Measurements from ENCODE around the gene CDH4. TPM values are rescaled to one million over a fixed set of nuclear protein-coding genes. Genes with fewer than 3 reads are reported as not detected.
"Not testable (repeated sequence)": the region's sequence is repeated elsewhere in the genome, so short reads cannot be mapped to it uniquely, and the experiment has no call there.

Gene CDH4
- total and polyA plus RNA-seq, 11 donors = 0.04 to 0.54 (median 0.08) TPM; not detected in 1

DNA sequence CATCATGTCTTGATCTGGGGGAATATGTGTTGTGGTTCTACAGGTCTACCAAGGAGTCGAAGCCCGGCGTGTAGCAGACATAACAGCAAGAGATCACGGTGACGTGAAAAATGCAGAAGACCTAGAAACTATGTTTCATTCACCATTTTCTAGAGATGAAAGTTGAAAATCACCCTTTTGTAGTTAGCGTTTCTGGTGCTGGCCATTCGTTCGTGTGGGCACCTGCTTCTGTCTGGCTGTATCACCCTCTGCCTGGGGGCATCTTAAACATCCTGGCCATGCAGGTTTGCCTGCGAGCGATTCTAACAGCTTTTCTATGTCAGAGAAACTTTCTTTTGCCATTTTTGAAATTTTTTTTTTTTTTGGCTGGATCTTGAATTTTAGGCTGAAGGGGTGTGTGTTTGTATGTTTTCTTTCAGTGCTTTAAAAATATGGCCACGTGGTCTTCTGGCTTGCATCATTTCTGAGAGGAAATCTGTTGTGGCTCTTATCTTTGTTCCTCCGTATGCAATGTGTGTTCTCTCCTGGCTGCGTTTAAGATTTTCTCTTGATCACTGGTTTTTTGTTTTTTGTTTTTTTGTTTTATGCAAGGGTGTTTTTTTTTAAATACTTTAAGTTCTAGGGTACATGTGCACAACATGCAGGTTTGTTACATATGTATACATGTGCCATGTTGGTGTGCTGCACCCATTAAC lies 226.7 kb downstream of the CDH4 start:
- 81 to 86% (median 85%) methylated on average over 13 of the region's 13 CpGs for WGBS, 4 donors
- no peak for ATAC-seq
- no peak for TF ChIP-seq POLR2A (IDR thresholded peaks at IDR 0.05)
- TF ChIP-seq, protein P1, sequence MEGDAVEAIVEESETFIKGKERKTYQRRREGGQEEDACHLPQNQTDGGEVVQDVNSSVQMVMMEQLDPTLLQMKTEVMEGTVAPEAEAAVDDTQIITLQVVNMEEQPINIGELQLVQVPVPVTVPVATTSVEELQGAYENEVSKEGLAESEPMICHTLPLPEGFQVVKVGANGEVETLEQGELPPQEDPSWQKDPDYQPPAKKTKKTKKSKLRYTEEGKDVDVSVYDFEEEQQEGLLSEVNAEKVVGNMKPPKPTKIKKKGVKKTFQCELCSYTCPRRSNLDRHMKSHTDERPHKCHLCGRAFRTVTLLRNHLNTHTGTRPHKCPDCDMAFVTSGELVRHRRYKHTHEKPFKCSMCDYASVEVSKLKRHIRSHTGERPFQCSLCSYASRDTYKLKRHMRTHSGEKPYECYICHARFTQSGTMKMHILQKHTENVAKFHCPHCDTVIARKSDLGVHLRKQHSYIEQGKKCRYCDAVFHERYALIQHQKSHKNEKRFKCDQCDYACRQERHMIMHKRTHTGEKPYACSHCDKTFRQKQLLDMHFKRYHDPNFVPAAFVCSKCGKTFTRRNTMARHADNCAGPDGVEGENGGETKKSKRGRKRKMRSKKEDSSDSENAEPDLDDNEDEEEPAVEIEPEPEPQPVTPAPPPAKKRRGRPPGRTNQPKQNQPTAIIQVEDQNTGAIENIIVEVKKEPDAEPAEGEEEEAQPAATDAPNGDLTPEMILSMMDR (IDR thresholded peaks at IDR 0.05) = no peak
- Histone ChIP-seq H3K4me1 (no peaks in the 10 kb centered on the region), H3K36me3 (no peaks in the 10 kb centered on the region), H3K9me3 (peaks cover 0 to 6% (median 0%) of the 10 kb centered on the region in 12 donors), H3K4me3 (no peak overlapping the region), H3K27ac (no peak overlapping the region), H3K27me3 (peaks cover 0 to 23% (median 0%) of the 10 kb centered on the region in 9 donors)
- no peak for DNase-seq
- intact Hi-C loops (cut with DNase I) = no loop called here

DNA sequence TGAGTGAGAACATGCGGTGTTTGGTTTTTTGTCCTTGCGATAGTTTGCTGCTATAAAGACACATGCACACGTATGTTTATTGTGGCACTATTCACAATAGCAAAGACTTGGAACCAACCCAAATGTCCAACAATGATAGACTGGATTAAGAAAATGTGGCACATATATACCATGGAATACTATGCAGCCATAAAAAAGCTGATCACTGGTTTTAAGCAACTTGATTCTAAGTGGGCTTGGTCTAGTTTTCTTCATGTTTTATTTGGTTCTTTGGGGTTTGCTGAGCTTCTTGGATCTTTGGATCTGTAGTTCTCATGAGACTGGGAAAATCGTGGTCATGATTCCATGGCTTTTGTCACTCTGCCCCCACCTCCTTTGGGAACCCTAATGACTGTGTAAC lies 227.4 kb downstream of the CDH4 start:
- H3K4me1 ChIP-seq; ATAC-seq; H3K36me3 ChIP-seq; intact Hi-C loops (cut with DNase I); H3K27ac ChIP-seq; DNase-seq; H3K9me3 ChIP-seq; H3K4me3 ChIP-seq: not testable (repeated sequence)
- 89 to 95% (median 93%) methylated on average over 4 of the region's 4 CpGs for WGBS, 4 donors
- H3K27me3 ChIP-seq = peaks cover 0 to 23% (median 0%) of the 10 kb centered on the region in 9 donors

DNA sequence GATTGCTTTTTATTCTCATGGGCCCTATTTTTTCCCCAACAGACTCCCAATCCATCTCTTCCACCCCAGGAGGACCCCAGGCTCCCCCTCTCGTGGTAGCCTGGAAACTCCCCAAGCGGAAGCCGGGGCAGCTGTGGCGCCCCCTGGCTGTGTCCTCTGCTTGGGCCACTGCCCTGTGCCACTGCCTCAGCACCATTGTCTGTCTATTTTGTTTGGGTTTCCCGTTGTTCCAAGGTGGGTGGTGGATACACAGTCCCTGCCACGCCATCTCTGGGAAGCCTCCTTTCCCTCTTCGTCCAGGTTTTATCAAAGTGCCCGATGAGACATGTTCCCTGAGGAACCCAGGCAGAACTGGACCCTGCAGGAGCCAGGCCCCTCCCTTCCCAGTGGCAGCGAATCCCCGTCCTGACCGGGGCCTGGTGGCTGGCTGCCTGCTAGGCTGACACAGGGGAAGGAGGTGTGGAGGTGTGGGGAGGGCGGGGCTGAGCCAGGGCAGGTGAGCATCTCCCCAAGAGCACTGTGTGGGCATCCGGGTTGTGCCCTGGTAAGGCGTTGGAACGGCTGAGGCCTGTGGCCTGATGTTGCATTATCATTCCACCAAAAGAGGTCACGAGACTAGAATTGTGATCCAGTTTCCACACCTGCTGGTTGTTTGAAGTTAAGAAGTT lies 228.2 kb downstream of the CDH4 start:
- Histone ChIP-seq H3K27me3 (peaks cover 0 to 23% (median 0%) of the 10 kb centered on the region in 9 donors), H3K9me3 (peaks cover 0 to 6% (median 0%) of the 10 kb centered on the region in 12 donors), H3K4me3 (no peak overlapping the region), H3K36me3 (no peaks in the 10 kb centered on the region), H3K27ac (no peak overlapping the region), H3K4me1 (no peaks in the 10 kb centered on the region)
- intact Hi-C loops (cut with DNase I) = loop anchor here in 1 of 10 donors (1.0 kb wide), 1 partner anchor 18 kb away; no protein-coding TSS in a partner anchor
- DNase-seq (no peak), ATAC-seq (no peak)
- no peak for TF ChIP-seq POLR2A (IDR thresholded peaks at IDR 0.05)
- TF ChIP-seq, protein P1 (IDR thresholded peaks at IDR 0.05) = no peak
- 83 to 88% (median 86%) methylated on average over 12 to 16 of the region's 16 CpGs for WGBS, 4 donors

DNA sequence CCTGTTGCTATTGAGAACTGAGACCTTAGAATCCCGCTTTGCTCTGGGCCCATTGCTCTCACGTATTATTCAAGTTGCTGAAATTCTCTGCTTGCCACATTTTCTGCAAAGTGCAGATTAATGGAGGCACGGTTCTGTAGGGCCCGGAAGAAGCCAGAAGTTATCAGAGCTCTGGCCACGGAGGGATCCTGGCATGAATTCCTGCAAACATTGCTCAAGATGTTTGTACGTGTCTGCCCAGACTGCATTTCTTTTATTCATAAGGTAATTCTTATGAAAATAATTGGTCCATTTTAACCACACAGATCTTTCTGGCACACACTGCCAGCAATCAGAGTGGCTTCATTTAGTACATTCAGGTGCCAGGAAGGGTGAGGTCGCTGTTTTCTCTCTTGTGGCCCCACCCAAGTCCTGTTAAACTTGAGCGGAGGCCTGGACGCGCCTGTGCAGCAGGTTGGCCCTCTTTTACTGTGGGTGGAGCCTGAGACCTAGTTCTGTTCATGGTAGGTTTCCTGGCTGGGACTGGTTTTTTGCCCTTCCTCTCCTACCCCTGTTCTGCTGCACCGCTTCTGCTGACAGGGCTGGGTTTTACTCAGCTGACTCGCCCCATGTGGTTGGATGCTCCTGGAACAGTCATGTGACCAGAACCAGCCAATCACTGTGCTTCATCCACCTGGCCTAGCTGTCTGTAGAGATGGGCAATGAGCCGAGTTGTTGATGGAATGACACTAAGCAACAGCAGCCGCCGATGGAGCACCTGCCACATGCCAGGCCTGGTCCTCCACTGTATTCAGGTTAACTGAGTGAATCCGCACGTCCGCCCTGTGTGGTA lies 230.2 kb downstream of the CDH4 start:
- H3K9me3 ChIP-seq = peaks cover 0 to 6% (median 0%) of the 10 kb centered on the region in 12 donors
- 79 to 86% (median 83%) methylated on average over 17 to 18 of the region's 18 CpGs for WGBS, 4 donors
- DNase-seq = no peak
- intact Hi-C loops (cut with DNase I) = no loop called here
- no peaks in the 10 kb centered on the region for H3K4me1 ChIP-seq
- H3K36me3 ChIP-seq = no peaks in the 10 kb centered on the region
- TF ChIP-seq, protein P1 (IDR thresholded peaks at IDR 0.05) = no peak
- no peak for TF ChIP-seq POLR2A (IDR thresholded peaks at IDR 0.05)
- peaks cover 0 to 13% (median 0%) of the 10 kb centered on the region in 9 donors for H3K27me3 ChIP-seq
- no peak overlapping the region for H3K4me3 ChIP-seq
- no peak overlapping the region for H3K27ac ChIP-seq
- ATAC-seq = no peak
